AG08395 (cell line): Measurements from ENCODE around the gene RCN2.
"Not testable (repeated sequence)": the region's sequence is repeated elsewhere in the genome, so short reads cannot be mapped to it uniquely, and the experiment has no call there.

Source experiments
- DNase-seq: peaks from one replicate; pipeline ENCODE4 v3.0.0; 2012; ENCODE audit warnings: mixed read lengths, low spot score

RCN2 gene

DNA sequence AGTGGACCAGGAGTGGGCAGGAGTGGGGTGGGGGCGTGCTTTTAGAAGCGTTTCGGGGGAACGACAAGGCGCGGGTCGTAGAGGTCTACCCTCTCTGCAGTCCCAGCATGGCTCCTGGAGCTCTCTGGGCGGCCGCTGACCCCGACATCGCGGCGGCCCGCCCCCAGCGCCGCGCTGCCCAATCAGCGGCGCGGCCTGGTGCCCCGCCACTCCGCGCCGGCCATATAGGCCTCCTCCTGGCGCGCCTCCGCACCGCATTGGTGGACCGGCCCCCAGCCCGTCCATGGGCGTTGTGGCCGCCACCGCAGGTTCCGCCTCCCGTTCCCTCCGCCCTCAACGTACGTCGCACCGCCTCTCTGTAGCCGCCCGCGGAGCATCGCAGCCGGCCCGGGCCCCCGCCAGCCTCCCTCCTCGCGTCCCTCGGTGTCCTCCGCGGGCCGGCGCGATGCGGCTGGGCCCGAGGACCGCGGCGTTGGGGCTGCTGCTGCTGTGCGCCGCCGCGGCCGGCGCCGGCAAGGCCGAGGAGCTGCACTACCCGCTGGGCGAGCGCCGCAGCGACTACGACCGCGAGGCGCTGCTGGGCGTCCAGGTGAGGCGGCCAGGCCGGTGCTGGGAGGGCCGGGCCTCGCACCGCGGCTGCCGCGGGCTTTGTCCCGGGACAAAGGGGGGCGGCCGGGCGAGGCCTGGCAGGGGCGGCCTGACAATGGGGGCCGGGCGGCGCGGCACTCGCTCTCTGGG lies at the start of gene RCN2:
Gene RCN2, plus strand, starts transcription at position 353 of the 738 bp plus-strand sequence. Its CDS starts 93 bp downstream, at position 446.
- DNase-seq: peak; percentile 96

- no peak for DNase-seq
Observed at GRCh38 chr15:76885212-76885611, 46.3 kb upstream of the RCN2 start.

DNA sequence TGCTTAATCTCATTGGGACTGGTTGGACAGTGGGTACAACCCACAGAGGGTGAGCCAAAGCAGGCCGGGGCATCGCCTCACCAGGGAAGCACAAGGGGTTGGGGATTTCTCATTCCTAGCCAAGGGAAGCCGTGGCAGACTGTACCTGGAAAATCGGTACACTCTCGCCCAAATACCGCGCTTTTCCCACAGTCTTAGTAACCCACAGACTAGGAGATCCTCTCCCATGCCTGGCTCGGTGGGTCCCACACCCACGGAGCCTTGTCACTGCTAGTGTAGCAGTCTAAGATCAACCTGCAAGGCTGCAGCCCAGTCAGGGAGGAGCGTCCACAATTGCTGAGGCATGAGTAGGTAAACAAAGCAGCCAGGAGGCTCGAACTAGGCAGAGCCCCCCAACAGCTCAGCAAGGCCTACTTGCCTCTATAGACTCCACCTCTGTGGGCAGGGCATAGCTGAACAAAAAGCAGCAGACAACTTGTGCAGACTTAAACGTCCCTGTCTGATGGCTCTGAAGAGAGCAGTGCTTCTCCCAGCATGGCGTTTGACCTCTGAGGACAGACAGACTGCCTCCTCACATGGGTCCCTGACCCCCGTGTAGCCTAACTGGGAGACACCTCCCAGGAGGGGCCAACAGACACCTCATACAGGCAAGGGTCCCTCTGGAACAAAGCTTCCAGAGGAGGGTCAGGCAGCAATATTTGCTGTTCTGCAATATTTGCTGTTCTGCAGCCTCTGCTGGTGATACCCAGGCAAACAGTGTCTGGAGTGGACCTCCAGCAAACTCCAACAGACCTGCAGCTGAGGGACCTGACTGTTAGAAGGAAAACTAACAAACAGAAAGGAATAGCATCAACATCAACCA lies 44.0 kb upstream of the RCN2 start:
- not testable (repeated sequence) for DNase-seq

DNA sequence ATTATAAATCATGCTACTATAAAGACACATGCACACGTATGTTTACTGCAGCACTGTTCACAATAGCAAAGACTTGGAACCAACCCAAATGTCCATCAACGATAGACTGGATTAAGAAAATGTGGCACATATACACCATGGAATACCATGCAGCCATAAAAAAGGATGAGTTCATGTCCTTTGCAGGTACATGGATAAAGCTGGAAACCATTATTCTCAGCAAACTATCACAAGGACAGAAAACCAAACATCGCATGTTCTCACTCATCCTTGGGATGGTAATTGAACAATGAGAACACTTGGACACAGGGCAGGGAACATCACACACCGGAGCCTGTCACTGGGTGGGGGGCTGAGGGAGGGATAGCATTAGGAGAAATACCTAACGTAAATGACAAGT lies 38.7 kb upstream of the RCN2 start:
- not testable (repeated sequence) for DNase-seq

- no peak for DNase-seq
Observed at GRCh38 chr15:76894174-76894573, 37.4 kb upstream of the RCN2 start.

DNA sequence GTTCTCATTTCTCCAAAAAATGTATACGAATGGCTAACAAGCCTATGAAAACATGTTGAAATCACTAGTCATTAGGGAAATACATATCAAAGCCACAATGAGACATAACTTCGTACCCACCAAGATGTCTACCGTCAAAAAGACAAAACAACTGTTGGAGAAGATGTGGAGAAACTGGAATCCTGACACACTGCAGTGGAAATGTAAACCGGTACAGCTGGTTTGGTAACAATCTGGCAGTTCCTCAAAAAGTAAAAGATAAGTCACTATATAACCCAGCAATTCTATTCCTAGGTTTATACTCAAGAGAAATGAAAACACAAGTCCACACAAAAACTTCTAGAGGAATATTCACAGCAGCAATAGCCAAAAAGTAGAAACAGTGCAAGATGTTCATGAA lies 33.4 kb upstream of the RCN2 start:
- DNase-seq: no peak

- DNase-seq: not testable (repeated sequence)
Observed at GRCh38 chr15:76899176-76899930, 32.2 kb upstream of the RCN2 start.

GRCh38 chr15:76899931-76900310 lies 31.6 kb upstream of the RCN2 start:
- not testable (repeated sequence) for DNase-seq

GRCh38 chr15:76901965-76902364 lies 29.6 kb upstream of the RCN2 start:
- DNase-seq: no peak

DNA sequence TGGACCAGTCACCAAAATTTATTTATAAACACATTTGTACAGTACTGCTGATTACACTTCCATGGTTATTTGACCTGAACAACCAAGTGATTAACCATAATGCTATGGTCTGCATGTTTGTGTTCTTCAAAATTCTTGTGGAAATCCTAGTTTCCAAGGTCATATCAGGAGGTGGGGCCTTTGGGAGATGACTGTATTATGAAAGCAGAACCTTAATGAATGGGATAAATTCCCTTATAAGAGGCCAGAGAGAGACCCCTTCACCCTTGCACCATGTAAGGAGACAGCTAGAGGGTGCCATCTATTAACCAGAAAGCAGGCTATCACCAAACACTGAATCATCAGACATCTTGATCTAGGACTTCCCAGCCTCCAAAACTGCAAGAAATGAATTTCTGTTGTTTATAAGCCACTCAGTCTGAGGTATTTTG lies 28.3 kb upstream of the RCN2 start:
- DNase-seq: peak; percentile 17

DNA sequence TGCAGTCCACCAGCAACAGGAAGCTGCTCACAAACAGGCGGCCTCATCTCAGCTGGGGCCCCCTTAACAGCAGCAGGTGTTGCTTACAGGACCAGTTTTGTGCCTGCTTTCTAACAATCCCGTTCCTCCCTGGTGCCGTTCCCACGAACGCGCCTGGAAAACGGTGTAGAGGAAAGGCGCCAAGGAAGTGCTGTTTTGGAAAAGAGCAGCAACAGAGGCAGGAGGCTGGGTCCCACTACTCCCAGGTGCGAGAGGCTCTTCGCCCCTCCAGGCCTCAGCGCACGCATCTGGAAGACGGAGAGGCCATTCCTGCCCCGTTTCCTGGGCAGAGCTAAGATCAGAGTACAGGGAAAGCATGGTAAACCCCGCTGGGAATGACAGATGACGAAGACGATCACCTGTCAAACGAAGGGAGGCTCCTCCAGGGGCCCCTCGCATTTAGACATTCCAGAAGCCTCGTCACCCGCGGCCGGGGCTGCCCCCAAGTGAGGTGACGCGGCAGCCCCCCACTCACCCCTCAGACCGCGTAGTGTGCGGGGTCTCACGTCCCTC lies 27.0 kb upstream of the RCN2 start:
- DNase-seq: peak; percentile 5

GRCh38 chr15:76905013-76905839 lies 26.3 kb upstream of the RCN2 start, which contains the start of gene SCAPER:
SCAPER (minus strand) TSS chr15:76905340; CDS start chr15:76883817, 21,523 bp downstream.
- DNase-seq: peak; percentile 98

DNA sequence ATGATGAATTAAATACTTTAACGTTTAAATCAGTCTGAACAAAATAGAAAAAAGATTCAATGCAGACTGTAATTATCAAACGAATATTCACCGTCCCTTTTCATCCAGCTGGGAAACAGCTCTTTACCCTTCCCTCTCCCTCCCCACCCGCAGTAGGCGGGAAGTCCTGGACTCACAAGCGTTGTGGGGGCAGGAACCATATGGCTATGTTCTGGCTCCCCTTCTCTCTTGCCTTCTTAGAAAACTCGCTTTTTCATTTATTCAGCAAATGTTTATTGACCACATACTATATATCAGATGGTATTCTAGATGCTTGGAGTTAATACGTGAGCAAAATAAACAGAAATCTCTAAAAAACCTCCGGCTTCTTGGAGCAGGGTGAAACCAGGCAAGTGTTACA lies 25.7 kb upstream of the RCN2 start:
- DNase-seq: no peak

DNA sequence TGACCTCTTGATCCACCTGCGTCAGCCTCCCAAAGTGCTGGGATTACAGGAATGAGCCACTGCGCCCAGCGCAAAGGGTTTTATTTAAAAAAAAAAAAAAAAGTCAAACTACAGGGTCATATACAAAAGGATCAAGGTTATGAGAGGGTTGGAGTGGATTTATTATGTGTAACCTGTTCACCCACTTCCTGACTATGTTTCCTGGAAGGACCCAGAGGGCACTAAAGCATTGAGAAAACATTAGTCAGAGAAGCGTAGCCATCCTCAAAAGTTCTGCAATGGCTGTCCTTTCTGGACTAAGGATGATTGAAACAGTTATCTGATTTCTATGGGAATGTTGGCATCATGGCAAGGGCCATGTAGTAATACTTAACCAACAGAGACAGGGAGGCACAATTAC lies 19.1 kb upstream of the RCN2 start:
- no peak for DNase-seq

DNA sequence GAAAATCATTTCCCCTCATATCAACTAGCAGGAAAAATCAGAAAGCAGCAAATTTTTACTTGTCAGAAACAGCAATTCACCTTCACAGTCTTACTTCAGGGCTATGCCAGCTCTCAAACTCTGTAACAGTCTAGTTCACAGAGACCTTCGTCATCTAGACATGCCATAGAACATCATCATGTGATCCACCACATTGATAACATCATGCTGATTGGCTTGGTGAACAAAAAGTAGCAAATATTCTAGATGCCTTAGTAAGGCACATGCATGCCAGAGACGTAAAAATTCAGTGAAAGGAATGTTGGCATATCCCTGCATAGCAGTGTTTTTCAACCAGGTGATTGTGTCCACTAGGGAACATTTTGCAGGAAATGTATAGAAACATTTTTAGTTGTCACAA lies 17.8 kb upstream of the RCN2 start:
- no peak for DNase-seq

- DNase-seq: no peak
Observed at GRCh38 chr15:76916369-76916768, 15.2 kb upstream of the RCN2 start.

DNA sequence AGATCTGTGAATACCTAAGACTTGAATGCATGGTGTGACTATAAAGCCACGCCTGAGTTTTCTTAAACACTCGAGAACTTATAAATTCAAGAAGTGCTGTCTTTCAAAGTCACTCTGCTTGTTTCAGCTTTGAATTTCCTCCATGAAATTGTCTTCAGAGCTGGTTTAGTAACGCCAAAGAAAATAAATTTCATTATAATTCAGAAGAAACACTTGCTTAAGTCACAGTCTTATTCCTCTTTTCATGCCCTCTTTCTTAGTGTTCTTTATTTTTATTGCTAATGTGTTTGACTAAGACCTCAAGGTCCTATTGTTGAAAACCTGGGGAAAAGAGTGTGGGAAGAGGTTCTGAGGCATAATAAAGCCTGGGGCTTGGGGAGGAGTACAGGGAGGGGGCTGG lies 3.3 kb upstream of the RCN2 start:
- no peak for DNase-seq

- no peak for DNase-seq
Observed at GRCh38 chr15:76929011-76929760, 2.4 kb upstream of the RCN2 start.

DNA sequence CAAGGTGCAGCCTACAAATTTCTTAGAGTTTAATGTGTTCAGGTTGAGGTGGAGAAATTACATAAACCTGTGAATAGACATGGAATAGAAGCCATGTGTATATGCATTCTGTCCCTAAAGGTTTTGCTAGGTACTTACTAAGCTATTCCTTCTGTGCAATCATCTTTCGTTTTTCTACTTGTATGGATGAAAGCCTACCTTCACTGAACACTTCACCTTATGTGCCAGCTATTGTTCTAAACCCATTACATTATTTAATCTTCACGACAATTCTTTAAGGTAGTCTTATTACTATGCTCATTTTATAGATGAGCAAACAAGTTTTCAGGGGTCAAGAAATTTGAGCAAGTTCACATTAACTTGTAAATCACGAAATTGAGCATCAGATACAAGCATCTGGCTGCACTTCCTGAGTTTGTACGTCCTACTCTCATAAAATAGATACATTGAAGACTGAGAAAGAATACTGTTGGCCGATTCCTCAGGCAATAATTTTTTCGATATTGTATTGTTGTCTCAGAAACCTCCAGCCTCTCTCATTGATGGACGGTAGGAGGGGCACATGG lies 635 bp upstream of the RCN2 start:
- no peak for DNase-seq
